Prostate gland (tissue), 2 donors: ENCODE data around the gene C6orf132.

Experiments used
- POLR2AphosphoS5 ChIP-seq: sonication (generic); formaldehyde crosslinking; IDR thresholded peaks from one replicate; pipeline ENCODE4 v1.6.1; 2017; ENCODE audit warnings: antibody characterized with exemption
- TF ChIP-seq, protein P1 (sequence below), 4 experiments: fragments of 200-600 bp in 2 of 4; fragments of 450-650 bp in 2 of 4; sonication (generic) in 2 of 4; IDR thresholded peaks; 1 replicate in 3 of 4; 2 replicates in 1 of 4; pipeline ENCODE4 v1.5.1; 2016 to 2019; ENCODE audit warnings: antibody characterized with exemption in 4 of 4, mild to moderate bottlenecking in 2 of 4, moderate library complexity in 2 of 4

DNA sequence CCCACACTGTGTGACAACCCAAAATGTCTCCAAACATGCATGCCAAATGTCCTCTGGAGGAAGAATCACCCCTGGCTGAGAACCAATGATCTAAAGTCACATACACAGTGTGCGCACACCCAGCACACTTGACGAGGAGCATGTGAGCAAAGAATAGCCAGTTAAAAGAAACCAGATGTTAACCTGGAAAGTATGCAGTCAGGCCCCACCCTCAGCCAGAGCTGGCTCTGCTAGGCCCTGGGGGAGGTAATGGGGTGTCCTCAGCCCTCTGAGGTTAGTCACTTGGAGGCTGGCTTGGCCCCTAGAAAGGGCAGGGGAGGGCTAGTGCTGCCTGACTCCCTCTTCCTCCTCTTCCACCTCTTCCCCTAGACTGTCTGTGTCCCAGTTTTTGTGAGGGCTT, 15.6 kb upstream of the C6orf132 start:
- TF ChIP-seq, protein P1, sequence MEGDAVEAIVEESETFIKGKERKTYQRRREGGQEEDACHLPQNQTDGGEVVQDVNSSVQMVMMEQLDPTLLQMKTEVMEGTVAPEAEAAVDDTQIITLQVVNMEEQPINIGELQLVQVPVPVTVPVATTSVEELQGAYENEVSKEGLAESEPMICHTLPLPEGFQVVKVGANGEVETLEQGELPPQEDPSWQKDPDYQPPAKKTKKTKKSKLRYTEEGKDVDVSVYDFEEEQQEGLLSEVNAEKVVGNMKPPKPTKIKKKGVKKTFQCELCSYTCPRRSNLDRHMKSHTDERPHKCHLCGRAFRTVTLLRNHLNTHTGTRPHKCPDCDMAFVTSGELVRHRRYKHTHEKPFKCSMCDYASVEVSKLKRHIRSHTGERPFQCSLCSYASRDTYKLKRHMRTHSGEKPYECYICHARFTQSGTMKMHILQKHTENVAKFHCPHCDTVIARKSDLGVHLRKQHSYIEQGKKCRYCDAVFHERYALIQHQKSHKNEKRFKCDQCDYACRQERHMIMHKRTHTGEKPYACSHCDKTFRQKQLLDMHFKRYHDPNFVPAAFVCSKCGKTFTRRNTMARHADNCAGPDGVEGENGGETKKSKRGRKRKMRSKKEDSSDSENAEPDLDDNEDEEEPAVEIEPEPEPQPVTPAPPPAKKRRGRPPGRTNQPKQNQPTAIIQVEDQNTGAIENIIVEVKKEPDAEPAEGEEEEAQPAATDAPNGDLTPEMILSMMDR (IDR thresholded peaks at IDR 0.05): no peak
- TF ChIP-seq POLR2AphosphoS5: no peak
